ENCODE data around the gene ZNF213.

Gene ZNF213

DNA sequence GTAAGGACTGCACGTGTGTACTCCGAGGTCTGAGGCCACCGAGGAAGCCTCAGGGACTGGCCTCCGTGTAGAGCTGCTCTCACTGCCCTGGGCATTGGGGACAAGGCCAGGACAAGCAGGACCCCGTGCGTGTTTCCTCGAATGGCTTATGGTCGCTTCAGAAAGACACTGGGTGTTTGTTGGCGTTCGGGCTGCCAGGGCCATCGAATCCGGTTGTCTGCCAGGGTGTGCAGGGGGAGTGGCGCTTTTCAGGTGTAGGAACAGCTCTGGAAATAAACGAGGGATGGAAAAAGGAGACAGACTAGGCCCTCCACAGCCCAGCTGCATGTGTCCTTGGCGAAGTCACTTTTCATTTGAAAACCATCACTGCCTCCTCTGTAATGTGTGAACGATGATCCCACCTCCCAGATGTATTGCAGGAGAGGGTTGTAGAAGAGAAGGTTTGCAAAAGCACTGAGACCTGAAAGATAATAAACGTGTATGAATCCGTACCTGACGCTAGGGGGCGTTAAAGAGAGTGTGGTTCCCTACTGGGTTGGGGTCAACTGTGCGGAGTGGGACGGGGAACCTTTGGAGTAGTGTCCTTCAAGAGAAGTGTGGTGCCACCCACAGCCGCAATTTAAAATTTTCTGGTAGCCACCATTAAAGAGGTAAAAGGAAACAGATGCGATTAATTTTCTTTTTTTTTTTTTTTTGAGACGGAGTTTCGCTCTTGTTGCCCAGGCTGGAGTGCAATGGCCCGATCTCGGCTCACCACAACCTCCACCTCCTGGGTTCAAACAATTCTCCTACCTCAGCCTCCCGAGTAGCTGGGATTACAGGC is 33.6 kb upstream of the ZNF213 start:
- DNase-seq, result peak; percentile 41

DNA sequence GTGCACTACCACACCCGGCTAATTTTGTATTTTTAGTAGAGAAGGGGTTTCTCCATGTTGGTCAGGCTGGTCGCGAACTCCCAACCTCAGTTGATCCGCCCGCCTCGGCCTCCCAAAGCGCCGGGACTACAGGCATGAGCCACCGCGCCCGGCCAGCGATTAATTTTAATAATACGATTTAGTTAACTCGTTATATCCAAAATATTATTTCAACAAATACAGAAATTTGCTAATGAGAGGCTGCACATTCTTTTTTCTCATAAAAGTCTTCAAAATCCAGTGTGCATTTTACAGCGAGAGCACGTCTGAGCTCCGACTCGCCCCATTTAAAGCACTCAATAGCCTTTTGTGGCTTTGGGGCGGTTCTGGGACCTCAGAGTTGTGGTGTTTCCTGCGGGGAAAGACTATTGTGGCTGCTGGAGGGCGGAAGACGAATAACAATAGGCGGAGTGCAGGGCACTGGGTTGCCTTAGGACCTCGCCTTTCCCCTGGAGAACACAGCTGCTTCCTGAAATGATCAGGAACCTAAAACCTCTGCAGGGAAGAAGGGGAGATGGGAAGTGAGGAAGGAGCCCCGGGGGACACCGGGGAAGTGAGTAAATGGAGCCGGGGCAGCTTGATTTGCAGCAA is 32.9 kb upstream of the ZNF213 start:
- DNase-seq, result no peak

DNA sequence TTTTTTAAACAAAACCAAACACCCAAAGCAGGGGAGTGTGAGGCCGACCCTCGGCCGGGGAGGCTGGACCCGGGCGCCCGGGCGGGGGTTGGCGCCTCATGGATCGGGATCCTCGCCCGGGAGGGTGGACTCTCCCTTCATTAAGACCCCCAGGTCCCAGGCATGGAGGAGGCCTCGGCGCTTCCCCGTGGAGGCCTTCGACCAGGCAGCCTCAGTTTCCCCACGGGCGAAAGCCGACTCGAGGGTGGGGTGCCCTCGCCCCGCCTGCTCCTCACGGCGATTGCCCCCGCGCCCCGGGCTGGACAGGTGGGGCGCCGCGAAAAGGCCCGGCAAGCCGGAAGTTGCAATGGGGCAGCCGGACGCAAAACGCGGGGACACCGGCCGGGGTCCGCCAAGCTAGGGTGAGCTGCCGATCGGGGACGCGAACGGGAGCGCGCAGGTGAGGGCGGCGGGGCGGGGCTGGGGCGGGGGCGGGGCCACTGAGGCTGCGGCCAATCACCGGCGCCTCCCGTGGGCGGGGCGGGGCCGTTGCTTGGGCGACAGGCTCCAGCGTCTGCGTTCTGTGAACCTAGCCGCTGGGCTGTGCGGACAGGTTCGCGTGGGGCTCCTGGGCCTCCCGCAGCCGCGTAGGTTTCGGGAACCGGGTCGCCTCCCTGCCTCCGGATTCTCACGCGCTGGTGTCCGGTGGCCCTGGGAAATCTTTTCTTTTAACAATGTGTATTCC is 28.5 kb upstream of the ZNF213 start:
- peak; percentile 88 for DNase-seq

DNA sequence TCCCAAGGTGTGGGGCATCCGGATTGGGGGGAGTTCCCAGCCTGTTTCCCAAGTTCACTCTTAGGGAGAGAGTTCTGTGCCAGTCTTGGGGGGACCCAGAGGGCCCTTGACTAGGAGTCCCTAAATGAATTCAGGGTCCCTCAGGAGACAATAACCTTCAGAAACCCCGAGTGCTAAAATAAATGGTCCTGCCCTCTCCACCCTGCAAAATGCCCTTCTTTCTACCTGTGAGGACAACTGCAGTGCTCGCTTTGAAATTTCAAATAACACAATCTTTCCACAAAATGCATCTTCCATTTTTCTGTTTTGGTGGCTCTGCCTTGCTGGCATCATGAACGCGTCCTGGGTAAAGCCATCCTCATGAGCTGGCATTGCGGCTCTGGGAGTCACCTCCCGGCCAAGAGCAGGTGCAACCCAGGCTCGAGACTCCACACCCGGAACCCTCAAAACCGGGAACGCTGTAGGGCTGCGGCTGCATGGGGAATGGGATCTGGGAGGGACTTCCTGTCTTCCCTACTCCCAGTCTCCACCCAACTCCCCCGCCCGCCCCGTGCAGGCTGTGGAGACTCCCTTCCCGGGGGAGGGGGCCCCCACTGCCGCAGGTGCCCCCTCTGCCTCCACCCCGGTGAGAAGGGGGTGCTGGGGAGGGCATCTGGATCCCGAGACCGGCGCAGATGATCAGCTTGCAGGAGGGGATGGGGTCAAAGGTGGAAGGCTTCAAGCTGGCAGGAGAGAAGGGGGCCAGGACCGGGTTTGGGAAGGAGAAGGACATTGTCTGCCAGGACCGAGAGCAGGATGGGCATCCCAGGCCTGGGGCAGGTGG is 22.6 kb upstream of the ZNF213 start, which contains the start of gene ZNF205:
Gene ZNF205, plus strand, starts transcription at position 529 of the 823 bp plus-strand sequence. CDS start 845 bp downstream, outside the sequence.
- peak; percentile 74 for DNase-seq

DNA sequence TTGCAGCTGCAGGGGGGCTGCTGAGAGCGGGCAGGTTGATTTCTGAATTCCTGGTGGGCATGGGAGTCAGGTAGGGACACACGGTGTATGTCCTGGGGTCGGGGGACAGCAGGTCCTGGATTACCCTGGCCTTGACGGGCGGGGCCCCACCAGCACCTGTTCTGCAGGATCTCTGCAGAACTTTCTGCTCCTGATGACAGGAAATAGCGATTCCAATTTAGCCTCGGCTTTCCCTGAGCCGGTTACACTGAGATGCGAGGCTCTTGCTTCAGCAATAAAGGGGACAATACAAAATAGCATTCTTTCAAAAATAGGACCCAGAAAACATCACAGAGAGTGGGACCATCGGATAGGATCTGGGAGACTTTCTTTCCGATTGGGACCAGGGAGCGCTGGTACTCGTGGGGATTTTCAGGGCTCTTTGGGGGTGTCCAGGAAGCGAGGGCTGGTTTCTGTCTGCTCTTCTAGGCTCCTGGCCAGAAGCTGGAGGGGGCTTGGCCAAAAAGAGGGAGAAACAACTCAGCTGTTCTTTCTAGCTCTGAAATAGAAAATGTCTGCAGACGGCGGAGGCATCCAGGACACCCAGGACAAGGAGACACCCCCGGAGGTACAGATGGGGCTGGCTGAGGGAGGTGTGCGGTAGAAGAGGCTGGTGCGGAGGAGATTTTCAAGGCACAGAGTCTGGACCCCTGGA is 21.8 kb upstream of the ZNF213 start:
- DNase-seq, result no peak

DNA sequence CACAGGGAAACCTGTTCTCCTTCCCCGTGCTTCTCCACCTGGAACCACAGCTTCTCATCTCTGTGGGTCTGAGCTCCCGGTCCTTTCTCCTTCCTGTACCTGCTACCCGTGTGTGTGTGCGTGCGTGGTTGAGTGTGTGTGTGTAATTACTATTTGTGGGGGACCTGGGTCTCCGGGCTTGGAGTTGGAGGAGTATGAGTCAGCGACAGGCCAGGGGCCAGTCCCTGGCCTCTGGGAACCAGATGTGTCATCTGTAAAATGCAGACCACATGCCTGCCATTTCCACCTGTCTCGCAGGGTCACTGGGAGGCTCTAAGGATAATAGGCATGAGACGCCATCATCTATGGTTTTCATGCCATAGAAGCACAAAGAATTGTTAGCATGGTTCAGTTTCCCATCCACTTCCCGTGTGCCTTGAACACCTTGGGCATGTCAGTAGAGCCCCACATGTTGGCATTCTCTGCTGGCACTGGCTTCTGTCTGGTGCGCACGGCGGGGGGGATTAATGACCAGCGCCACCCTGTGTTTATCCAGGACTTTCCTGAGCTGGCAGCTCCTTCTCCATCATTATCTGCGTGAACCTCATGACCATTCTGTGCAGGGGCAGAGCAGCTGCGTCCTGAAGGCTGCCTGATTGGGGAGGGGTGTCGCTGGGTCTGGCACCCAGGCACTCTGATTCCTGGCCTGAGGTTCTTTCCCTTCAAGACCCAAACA is 20.9 kb upstream of the ZNF213 start:
- peak; percentile 48 for DNase-seq

DNA sequence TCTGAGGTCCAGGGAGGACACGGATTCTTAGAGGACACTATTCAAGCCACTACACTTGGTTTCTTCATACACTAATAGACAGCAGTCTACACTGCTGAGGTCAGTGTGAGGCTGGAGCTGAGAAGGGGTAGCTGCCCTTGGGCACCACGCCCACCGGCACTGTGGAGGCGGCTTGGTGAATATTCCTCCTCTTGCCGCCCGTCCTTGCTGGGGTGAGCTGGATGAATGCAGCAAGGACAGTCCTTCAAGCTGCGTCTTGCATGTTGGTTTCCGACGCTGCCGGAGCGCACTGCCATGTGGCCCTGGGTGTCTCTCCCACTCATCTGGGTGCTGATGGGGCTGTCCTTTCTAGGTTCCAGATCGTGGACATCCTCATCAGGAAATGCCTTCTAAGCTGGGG is 19.8 kb upstream of the ZNF213 start:
- no peak for DNase-seq

DNA sequence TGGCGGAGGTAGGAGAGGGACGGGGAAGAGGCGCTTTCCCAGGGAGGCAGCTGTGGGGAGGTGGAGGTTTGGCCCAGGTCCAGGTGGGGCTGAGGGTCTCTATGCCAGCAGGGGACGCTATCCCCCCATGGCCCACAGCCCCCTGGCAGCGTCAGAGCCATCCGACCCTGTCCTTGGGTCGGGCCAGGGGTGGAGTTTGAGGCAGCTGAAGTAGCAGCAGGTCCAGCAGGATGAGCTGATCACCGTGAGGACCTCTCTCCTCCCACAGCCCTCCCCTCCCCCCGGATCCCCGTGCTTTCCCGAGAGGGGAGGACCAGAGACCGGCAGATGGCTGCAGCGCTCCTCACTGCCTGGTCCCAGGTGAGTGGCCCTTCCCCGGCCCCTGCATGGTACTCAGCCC is 19.3 kb upstream of the ZNF213 start:
- no peak for DNase-seq

DNA sequence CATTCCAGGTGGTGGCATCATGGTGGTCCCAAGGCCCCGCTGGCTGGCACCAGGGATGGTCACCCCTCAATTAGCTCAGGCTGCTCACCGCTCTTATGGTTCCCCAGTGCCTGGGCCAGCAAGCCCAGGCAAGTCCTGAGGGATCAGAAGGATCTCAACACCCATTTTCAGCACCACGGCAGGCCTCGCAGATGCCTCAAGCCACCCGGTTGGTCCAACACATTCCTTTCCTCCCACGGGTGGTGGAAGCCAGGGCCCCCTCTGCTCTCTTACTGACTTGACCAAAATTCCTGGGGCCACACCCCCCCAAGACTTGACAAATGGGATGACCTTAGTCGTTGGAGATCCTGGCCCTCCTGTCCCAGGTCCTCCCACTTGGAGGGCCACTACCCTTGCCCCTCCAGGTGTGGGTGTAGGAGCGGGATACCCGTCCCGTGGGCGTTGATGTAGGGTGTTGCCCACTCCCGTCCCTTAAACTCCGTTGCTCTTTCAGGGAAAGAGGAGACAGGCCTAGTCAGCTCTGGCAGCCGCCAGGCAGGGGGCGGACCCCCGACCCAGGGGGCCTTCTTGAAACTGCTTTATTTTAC is 16.5 kb upstream of the ZNF213 start:
- no peak for DNase-seq

DNA sequence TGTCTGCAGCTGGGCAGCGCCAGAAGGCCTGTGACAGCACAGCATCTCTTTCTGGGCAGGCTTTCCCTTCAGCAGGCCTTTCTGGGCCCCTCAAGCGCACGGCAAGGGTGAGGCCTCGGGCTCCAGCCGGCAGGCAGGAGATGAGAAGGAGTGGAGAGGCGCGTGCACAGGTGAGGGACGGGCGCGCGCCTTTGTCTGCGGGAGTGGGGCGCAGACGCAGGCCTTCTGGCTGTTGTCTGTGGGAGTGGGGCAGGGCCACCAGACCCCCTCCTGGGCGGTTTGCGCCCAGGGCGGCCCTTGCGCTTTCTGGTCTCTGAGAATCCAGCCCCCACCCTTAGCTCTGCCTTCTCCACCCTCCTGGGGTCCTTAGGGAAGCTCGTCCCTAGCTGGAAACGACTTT is 16.0 kb upstream of the ZNF213 start:
- DNase-seq, result no peak

DNA sequence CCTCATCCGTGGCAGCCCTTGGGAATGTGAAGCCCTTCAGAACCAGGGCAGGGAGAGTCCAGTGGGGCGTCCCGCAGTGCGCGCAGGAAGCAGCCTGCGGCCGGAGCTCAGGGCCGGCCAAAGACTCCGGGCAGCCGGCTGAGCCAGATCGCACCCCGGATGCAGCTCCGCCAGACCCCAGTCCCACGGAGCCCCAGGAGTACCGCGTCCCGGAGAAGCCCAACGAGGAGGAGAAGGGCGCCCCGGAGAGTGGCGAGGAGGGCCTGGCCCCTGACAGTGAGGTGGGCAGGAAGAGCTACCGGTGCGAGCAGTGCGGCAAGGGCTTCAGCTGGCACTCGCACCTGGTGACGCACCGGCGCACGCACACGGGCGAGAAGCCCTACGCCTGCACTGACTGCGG is 15.5 kb upstream of the ZNF213 start:
- DNase-seq, result no peak

DNA sequence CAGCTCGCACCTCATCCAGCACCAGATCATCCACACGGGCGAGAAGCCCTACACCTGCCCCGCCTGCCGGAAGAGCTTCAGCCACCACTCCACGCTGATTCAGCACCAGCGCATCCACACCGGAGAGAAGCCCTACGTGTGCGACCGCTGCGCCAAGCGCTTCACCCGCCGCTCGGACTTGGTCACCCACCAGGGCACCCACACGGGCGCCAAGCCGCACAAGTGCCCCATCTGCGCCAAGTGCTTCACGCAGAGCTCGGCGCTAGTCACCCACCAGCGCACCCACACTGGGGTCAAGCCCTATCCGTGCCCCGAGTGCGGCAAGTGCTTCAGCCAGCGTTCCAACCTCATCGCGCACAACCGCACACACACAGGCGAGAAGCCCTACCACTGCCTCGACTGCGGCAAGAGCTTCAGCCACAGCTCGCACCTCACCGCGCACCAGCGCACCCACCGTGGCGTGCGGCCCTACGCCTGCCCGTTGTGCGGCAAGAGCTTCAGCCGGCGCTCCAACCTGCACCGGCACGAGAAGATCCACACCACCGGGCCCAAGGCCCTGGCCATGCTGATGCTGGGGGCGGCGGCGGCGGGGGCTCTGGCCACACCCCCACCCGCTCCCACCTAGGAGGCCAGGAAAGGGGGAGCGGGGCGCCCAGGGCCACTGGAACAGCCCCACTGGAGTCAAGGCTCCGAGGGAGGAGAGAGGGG is 15.0 kb upstream of the ZNF213 start:
- DNase-seq, result no peak

DNA sequence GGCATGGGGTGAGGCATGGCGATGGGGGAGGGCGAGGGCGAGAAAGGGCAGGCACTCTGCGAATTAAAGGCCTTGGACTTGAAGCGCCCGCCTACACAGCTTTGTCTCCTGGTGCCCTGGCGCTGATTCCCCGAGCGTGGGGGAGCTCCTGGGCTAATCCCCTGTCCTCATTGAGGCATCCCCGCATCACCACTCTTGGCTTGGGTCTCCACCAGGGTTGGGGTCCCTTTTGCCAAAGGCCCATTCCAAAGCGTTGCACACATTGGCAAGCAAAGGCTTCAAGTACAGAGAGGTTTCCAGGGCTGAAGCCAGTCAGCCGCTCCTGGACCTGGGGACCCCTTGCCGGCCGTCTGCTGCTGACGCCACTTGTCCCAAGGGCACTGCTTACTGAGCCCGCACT is 14.4 kb upstream of the ZNF213 start:
- no peak for DNase-seq

DNA sequence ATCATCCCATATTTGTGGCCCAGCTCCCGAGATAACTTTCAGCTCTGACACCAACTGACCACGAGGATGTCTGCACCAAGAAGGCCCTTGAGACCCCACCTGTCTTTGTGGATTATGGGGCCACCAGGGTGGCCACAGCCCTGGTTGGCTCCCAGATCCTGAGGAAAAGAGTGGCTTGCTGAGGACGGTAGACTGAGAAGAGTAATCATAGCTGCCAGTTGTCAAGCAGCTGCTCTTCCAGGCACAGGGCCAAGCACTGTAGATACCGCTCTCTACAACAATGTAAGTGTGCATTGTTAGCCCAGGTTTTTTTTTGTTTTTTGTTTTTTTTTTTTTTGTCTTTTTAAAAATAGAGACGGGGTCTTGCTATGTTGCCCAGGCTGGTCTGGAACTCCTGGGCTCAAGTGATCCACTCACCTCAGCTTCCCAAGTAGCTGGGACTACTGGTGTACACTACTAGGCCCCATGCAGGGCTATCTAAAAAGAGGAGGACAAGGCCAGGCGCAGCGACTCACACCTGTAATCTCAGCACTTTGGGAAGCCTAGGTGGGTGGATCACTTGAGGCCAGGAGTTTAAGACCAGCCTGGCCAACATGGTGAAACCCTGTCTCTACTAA is 12.9 kb upstream of the ZNF213 start:
- DNase-seq, result no peak

DNA sequence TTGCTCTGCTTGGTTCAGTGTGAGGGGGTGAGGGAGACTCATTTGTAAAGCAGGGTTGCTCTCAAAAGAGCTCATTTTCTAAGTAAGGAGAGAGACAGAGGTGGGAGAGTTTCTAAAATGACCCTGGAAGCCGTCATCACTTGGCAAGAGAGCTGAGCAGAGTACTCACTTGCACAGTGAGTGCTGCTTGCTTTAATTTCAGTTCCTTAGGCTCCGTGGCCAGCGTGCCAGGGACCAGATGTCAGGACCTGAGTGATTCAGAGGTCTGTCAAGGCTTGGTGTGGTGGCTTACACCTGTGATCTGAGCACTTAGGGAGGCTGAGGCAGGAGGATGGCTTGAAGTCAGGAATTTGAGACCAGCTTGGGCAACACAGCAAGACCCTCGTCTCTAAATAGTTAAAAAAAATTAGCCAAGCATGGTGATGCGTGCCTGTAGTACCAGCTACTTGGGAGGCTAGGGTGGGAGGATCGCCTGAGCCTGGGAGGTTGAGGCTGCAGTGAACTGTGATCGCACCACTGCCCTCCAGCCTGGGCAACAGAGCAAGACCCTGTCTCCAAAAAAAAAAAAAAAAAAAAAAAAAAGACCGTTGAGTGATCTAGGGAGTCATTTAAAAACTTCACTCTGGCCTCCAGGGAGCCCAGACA is 11.8 kb upstream of the ZNF213 start:
- no peak for DNase-seq

DNA sequence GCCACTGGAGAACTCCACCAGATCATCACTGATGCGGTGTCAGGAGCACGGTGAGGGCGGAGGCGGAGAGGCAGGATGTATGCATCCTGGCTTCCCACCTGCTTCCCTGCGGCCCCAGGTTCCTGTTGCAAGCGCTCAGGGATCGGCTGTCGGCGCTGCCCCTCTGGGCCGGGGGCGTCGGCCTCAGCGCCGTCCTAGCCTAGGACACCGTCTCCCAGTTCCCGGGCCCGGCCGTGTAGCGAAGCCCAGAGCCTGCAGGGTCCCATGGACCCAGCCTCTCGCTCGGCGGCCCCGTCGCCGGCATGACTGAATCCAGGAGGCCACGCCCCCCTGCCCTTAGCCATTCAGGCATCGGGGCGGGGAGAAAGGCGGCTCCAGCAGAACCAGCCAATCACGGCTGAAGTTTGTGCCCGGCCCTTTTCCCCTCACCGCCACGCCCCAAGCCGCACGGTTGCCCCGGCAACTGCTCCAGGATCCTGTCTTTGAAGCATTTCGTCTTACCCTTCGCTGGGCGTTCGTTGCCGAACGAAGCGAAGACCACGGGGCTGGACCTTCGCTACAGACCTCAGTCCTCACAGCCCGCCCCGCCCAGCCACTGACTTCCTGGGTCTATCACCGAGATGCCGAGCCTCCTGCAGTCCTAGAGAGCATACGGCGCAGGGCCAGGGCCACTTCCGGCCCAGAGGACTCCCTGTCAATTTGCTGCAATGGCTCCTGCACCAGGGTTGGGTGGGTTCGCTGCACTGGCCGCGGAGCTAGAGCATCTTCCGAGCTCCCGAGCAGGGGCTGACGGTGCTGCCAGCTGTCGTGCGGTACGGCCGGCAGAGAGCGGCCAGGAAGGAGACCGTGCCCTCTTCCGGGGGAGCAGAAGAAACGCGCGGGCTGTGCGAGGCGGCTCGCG is 10.6 kb upstream of the ZNF213 start:
- DNase-seq, result peak; percentile 96

DNA sequence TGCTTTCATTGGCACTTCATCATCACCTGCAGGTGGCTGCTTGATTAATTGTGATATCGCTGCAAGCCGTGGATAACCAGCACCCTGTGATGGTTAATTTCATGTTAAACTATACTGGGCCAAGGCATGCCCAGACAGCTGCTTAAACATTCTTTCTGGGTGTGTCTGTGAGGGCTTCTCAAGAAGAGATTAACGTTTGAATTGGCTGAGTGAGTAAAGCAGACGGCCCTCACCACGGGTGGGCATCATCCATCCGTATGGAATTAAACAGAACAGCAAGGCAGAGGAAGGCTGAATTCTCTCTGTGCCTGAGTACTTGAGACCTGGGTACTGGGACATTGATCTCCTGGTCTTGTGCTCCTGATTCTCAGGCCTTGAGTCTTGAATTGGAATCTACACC is 7.1 kb upstream of the ZNF213 start:
- DNase-seq, result no peak
